Endothelial cell of umbilical vein (primary cell): Measurements from ENCODE around the gene KANSL1.

ENCODE experiments used
- POLR2A ChIP-seq: IDR thresholded peaks from 2 replicates; pipeline ENCODE4 v1.6.1; 2012; ENCODE audit warnings: low read depth, mild to moderate bottlenecking, control low read depth, low read length
- TF ChIP-seq, protein P1 (sequence below), 2 donors: IDR thresholded peaks; 1 replicate in 1 of 2; 2 replicates in 1 of 2; pipeline ENCODE4 v1.5.1; 2011; ENCODE audit warnings: low read length in 2 of 2, mild to moderate bottlenecking in 2 of 2, moderate library complexity in 2 of 2, control low read depth in 1 of 2, inconsistent platforms in 1 of 2, low read depth in 1 of 2; ENCODE audit not compliant: insufficient read depth in 1 of 2; ENCODE audit errors: extremely low read depth in 1 of 2
- TF ChIP-seq, protein P2 (sequence below): IDR thresholded peaks from 2 replicates; pipeline ENCODE4 v1.6.1; 2011; ENCODE audit not compliant: insufficient read depth, insufficient read length

DNA sequence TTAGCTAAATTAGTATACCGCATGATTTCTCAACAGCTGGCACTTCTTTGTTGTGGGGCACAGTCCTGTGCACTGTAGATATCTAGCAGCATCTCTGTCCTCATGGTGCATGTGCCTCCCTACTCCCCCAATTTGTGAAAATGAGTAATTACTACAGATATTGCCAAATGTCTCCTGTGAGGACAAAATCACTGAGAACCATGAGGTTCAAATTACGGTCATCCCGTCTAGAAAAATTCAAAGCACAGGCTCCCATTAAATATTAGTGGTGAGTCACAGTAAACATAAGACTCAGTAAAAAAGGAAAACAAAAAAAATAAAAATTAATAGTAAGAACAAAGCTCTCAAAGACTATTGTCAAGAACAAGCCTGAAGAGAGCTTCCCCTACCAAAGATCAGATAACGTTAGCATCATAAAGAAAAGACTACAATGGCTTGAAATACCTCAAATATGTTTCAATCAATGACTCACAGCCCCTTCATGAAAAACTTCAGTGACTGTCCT, 136.4 kb downstream of the KANSL1 start:
- TF ChIP-seq, protein P1, sequence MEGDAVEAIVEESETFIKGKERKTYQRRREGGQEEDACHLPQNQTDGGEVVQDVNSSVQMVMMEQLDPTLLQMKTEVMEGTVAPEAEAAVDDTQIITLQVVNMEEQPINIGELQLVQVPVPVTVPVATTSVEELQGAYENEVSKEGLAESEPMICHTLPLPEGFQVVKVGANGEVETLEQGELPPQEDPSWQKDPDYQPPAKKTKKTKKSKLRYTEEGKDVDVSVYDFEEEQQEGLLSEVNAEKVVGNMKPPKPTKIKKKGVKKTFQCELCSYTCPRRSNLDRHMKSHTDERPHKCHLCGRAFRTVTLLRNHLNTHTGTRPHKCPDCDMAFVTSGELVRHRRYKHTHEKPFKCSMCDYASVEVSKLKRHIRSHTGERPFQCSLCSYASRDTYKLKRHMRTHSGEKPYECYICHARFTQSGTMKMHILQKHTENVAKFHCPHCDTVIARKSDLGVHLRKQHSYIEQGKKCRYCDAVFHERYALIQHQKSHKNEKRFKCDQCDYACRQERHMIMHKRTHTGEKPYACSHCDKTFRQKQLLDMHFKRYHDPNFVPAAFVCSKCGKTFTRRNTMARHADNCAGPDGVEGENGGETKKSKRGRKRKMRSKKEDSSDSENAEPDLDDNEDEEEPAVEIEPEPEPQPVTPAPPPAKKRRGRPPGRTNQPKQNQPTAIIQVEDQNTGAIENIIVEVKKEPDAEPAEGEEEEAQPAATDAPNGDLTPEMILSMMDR (IDR thresholded peaks at IDR 0.05; ENCODE audit: extremely low read depth in 1 of 2, insufficient read depth in 1 of 2, low read depth in 1 of 2, low read length in 2 of 2), result no peak
- TF ChIP-seq, protein P2, sequence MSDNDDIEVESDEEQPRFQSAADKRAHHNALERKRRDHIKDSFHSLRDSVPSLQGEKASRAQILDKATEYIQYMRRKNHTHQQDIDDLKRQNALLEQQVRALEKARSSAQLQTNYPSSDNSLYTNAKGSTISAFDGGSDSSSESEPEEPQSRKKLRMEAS, result no peak
- TF ChIP-seq POLR2A, result no peak
